Heart left ventricle (tissue), 16 donors: ENCODE results near the gene PLEKHB2. TPM values are rescaled to one million over a fixed set of nuclear protein-coding genes. Genes with fewer than 3 reads are reported as not detected.

ENCODE experiments used
- ATAC-seq, 4 donors: fragments of 200-7000 bp; cut with Tn5 transposase; one replicate each; pipeline ENCODE4 v1.9.1; 2020 to 2022; ENCODE audit warnings: moderate library complexity in 4 of 4, mild to moderate bottlenecking in 3 of 4, moderate number of reproducible peaks in 1 of 4
- DNase-seq, 5 donors: peaks; one replicate each; pipeline ENCODE4 v3.0.0-alpha.2; 2020
- H3K27ac ChIP-seq, 12 donors: fragments of 200-600 bp; sonication (generic) in 4 of 12; one replicate each; pipeline versions ENCODE4 v1.5.0 to v1.8.0; 2016 to 2022; ENCODE audit warnings: mild to moderate bottlenecking in 2 of 12
- H3K27me3 ChIP-seq, 9 donors: fragments of 200-600 bp; sonication (generic) in 2 of 9; one replicate each; pipeline versions ENCODE4 v1.5.1 to v1.8.0; 2016 to 2022; ENCODE audit warnings: mild to moderate bottlenecking in 3 of 9
- H3K36me3 ChIP-seq, 9 donors: fragments of 200-600 bp; sonication (generic) in 2 of 9; one replicate each; pipeline versions ENCODE4 v1.5.0 to v1.8.0; 2018 to 2022; ENCODE audit warnings: mild to moderate bottlenecking in 2 of 9
- H3K4me1 ChIP-seq, 12 donors: fragments of 200-600 bp; sonication (generic) in 4 of 12; one replicate each; pipeline versions ENCODE4 v1.5.0 to v1.8.0; 2016 to 2022; ENCODE audit warnings: mild to moderate bottlenecking in 3 of 12
- H3K4me3 ChIP-seq, 12 donors: fragments of 200-600 bp; sonication (generic) in 4 of 12; one replicate each; pipeline versions ENCODE4 v1.5.0 to v1.8.0; 2017 to 2022; ENCODE audit warnings: mild to moderate bottlenecking in 9 of 12, moderate library complexity in 4 of 12
- H3K9me3 ChIP-seq, 12 donors: fragments of 200-600 bp; sonication (generic) in 4 of 12; one replicate each; pipeline versions ENCODE4 v1.5.0 to v1.8.0; 2016 to 2022; ENCODE audit warnings: mild to moderate bottlenecking in 1 of 12
- CTCF ChIP-seq, 12 donors: fragments of 200-600 bp; sonication (generic) in 4 of 12; IDR thresholded peaks; one replicate each; pipeline versions ENCODE4 v1.5.0 to v1.8.0; 2018 to 2022; ENCODE audit warnings: antibody characterized with exemption in 12 of 12, mild to moderate bottlenecking in 5 of 12
- POLR2A ChIP-seq, 2 donors: fragments of 450-650 bp; IDR thresholded peaks; one replicate each; pipeline ENCODE4 v1.6.1; 2017; ENCODE audit warnings: antibody characterized with exemption in 2 of 2, mild to moderate bottlenecking in 2 of 2, moderate library complexity in 2 of 2
- WGBS, 4 donors: extraction: QIAGEN DNeasy Blood & Tissue Kit in 2 of 4; methylation state at CpG; one replicate each; pipeline versions ENCODE4 v1.1.5 to v1.1.7; 2013 to 2018; 5-methylcytosine and 5-hydroxymethylcytosine counted together
- intact Hi-C, 10 donors: fragments of 100-400 bp; cut with DNase I; formaldehyde crosslinking; loops; one replicate each; pipeline versions ENCODE4 v1.11.1 to v1.14.2; 2022
- polyA plus RNA-seq, 2 donors: library from polyadenylated mRNA; stranded (reverse); fragments of 200-250 nt; gene quantifications; one replicate each; pipeline ENCODE4 v1.2.3, GENCODE V29; 2013
- total RNA-seq, 9 donors: library from RNA; depleted of rRNA in 2 of 9; stranded (reverse); fragments of >200 nt in 2 of 9; fragmentation: NEBNext Ultra II Directional in 3 of 9; extraction: Animal tissue kit (Norgen Biotek cat#: 25700) in 3 of 9; gene quantifications; one replicate each; pipeline versions ENCODE4 v1.1.0 to v1.2.4, GENCODE V29; 2016 to 2023
- donor health status: ischemic (EF 13 %, LVEDD 7.1; RV severe dilation, severe dysfunction).
- donor health status: healthy with polysubstance abuse.
- donor health status: DM: no; HTN: yes; CAD: no.
- donor health status: DM: no; HTN: no; CAD: no.
- donor health status: ischemic (EF 25% LVEDD 6.9; RV normal size, moderate dysfunction).
- donor health status: ischemic (EF 25% LVEDD 5.7; RV mildly dilated, moderate dysfunction).
- donor health status: healthy.
- donor health status: DM: yes; HTN: yes; CAD: no.
- donor health status: ischemic (EF 35%, LVEDD 5.7; RV mildly dilated, moderate dysfunction).
- donor health status: nonischemic (EF 11% LVEDD 7.7; RV severe dilation, severe dysfunction).
- donor health status: DM: yes; HTN: yes; CAD: no.
- donor health status: PGD.
- donor health status: ischemic (EF 29% LVEDD 5.4; RV normal size, mild dysfunction).
- donor health status: nonischemic (EF 23%, LVEDD 6.1; RV moderate dilation, normal function).

PLEKHB2 gene
- total and polyA plus RNA-seq, 11 donors: 7.7 to 71.8 (median 42.2) TPM

GRCh38 chr2:131140581-131140980 is 35.4 kb downstream of the PLEKHB2 start:
- Histone ChIP-seq H3K9me3 (no peaks in the 10 kb centered on the region), H3K27ac (peak overlapping the region in 3 of 12 donors; percentile 20 to 54 (median 35)), H3K36me3 (peaks cover 0 to 86% (median 71%) of the 10 kb centered on the region in 9 donors), H3K27me3 (no peaks in the 10 kb centered on the region), H3K4me1 (peaks cover 0 to 7% (median 0%) of the 10 kb centered on the region in 12 donors), H3K4me3 (no peak overlapping the region)
- peak in 1 of 12 donors; percentile 6 for TF ChIP-seq CTCF (IDR thresholded peaks at IDR 0.05)
- no peak for TF ChIP-seq POLR2A (IDR thresholded peaks at IDR 0.05)
- WGBS, 4 donors: 72 to 89% (median 82%) methylated on average over 2 of the region's 2 CpGs
- intact Hi-C loops: no loop called here
- ATAC-seq (peak; percentile 64 to 91 (median 78)), DNase-seq (peak in 1 of 5 donors; percentile 50)

GRCh38 chr2:131142849-131143248 is 37.7 kb downstream of the PLEKHB2 start:
- intact Hi-C loops: no loop called here
- ATAC-seq: no peak

GRCh38 chr2:131143803-131144202 is 38.7 kb downstream of the PLEKHB2 start:
- no peak for ATAC-seq
- Histone ChIP-seq H3K4me3 (no peak overlapping the region), H3K4me1 (peaks cover 0 to 9% (median 0%) of the 10 kb centered on the region in 12 donors), H3K9me3 (no peaks in the 10 kb centered on the region), H3K27me3 (no peaks in the 10 kb centered on the region), H3K36me3 (peaks cover 0 to 98% (median 90%) of the 10 kb centered on the region in 9 donors), H3K27ac (no peak overlapping the region)
- WGBS, 4 donors: 94 to 96% (median 94%) methylated on average over 6 of the region's 6 CpGs
- intact Hi-C loops: no loop called here
- no peak for TF ChIP-seq POLR2A (IDR thresholded peaks at IDR 0.05)
- no peak for TF ChIP-seq CTCF (IDR thresholded peaks at IDR 0.05)
- DNase-seq: no peak

More at GRCh38 chr2:131142849-131143248, 37.7 kb downstream of the PLEKHB2 start:
- H3K9me3 ChIP-seq: no peaks in the 10 kb centered on the region
- TF ChIP-seq POLR2A (IDR thresholded peaks at IDR 0.05): no peak
- TF ChIP-seq CTCF (IDR thresholded peaks at IDR 0.05): no peak
- no peak overlapping the region for H3K4me3 ChIP-seq
- no peak overlapping the region for H3K27ac ChIP-seq
- DNase-seq: no peak
- H3K27me3 ChIP-seq: no peaks in the 10 kb centered on the region
- H3K4me1 ChIP-seq: peaks cover 0 to 7% (median 0%) of the 10 kb centered on the region in 12 donors
- peaks cover 0 to 93% (median 83%) of the 10 kb centered on the region in 9 donors for H3K36me3 ChIP-seq
- 97 to 99% (median 98%) methylated on average over 5 of the region's 5 CpGs for WGBS, 4 donors

- intact Hi-C loops: no loop called here
These were observed 39.9 kb downstream of the PLEKHB2 start for GRCh38 chr2:131145040-131145439.

More at GRCh38 chr2:131145040-131145439, 39.9 kb downstream of the PLEKHB2 start:
- DNase-seq (no peak), ATAC-seq (no peak)
- TF ChIP-seq CTCF (IDR thresholded peaks at IDR 0.05): no peak
- TF ChIP-seq POLR2A (IDR thresholded peaks at IDR 0.05): no peak
- peaks cover 0 to 99% (median 90%) of the 10 kb centered on the region in 9 donors for H3K36me3 ChIP-seq
- H3K9me3 ChIP-seq: no peaks in the 10 kb centered on the region
- no peaks in the 10 kb centered on the region for H3K27me3 ChIP-seq
- H3K4me3 ChIP-seq: no peak overlapping the region
- peaks cover 0 to 7% (median 0%) of the 10 kb centered on the region in 12 donors for H3K4me1 ChIP-seq
- H3K27ac ChIP-seq: no peak overlapping the region
- WGBS, 4 donors: 94 to 99% (median 97%) methylated on average over 2 of the region's 2 CpGs
